GM12878 (cell line): ENCODE measurements around the gene DCAF8. TPM values are rescaled to one million over a fixed set of nuclear protein-coding genes. Genes with fewer than 3 reads are reported as not detected.
A peak's percentile ranks its signal among the peaks of the same experiment; 100 is the strongest.

Source experiments
- ATAC-seq: fragments of 200-7000 bp; cut with Tn5 transposase; 3 replicates; pipeline ENCODE4 v1.9.1; 2020; ENCODE audit warnings: mild to moderate bottlenecking, moderate library complexity
- BruUV-seq: library from RNA; stranded (reverse); fragments of 400-500 nt; replicated peaks from 2 replicates; lab custom pipeline; 2021; lab: Mats Ljungman, UMichigan
- CTCF ChIA-PET: fragments of 300-600 bp; sonication (Branson Sonifier 250); formaldehyde crosslinking; extraction: SDS; loops from one replicate; lab custom pipeline; 2021; ENCODE audit warnings: inconsistent platforms; lab: Yijun Ruan, JAX
- POLR2A ChIA-PET: fragments of 350-600 bp; formaldehyde crosslinking; extraction: SDS; loops from one replicate; lab custom pipeline; 2021; ENCODE audit warnings: inconsistent platforms; lab: Charles Lee
- RAD21 ChIA-PET: fragments of 300-600 bp; sonication (Branson Sonifier 250); formaldehyde crosslinking; loops from one replicate; lab custom pipeline; 2023; ENCODE audit warnings: antibody characterized with exemption; ENCODE audit not compliant: unreplicated experiment; lab: Charles Lee
- SMC1A ChIA-PET: fragments of 300-600 bp; sonication (Branson Sonifier 250); formaldehyde crosslinking; loops from one replicate; lab custom pipeline; 2023; ENCODE audit not compliant: unreplicated experiment, uncharacterized antibody; lab: Charles Lee
- DNase-seq: peaks from one replicate; pipeline ENCODE4 v3.0.0-alpha.2; 2011; ENCODE audit warnings: low read depth, low spot score
- FAIRE-seq: peaks from 3 replicates; lab custom pipeline; 2011; peaks lifted over from hg19 to GRCh38; lab: Jason Lieb, UNC
- H2AFZ ChIP-seq: 2 replicates; pipeline ENCODE4 v1.6.0; 2011; ENCODE audit warnings: low read depth, low read length, control low read depth; ENCODE audit not compliant: control insufficient read depth
- H3K27ac ChIP-seq: 2 replicates; pipeline ENCODE4 v1.5.1; 2011; ENCODE audit warnings: control low read depth; ENCODE audit not compliant: control insufficient read depth, insufficient read depth
- H3K27me3 ChIP-seq, 2 experiments: replicated peaks in 1 of 2; 2 replicates each; pipeline versions ENCODE4 v1.6.0 to v1.6.1; 2011; ENCODE audit warnings: low read length in 1 of 2; ENCODE audit not compliant: control insufficient read depth in 2 of 2, insufficient read depth in 2 of 2
- H3K36me3 ChIP-seq, 2 experiments: 2 replicates each; pipeline ENCODE4 v1.5.1; 2011; ENCODE audit warnings: low read length in 1 of 2; ENCODE audit not compliant: control insufficient read depth in 2 of 2, insufficient read depth in 2 of 2
- H3K4me1 ChIP-seq: 2 replicates; pipeline ENCODE4 v1.6.1; 2011; ENCODE audit warnings: mild to moderate bottlenecking, low read length, moderate library complexity, mixed read lengths; ENCODE audit not compliant: control insufficient read depth, insufficient read depth
- H3K4me2 ChIP-seq: 2 replicates; pipeline ENCODE4 v1.6.0; 2011; ENCODE audit warnings: control low read depth; ENCODE audit not compliant: control insufficient read depth, insufficient read depth
- H3K4me3 ChIP-seq: fragments of 200-600 bp; sonication (generic); 2 replicates; pipeline ENCODE4 v1.5.1; 2016
- H3K79me2 ChIP-seq: 2 replicates; pipeline ENCODE4 v1.6.0; 2011; ENCODE audit warnings: low read length; ENCODE audit not compliant: control insufficient read depth, insufficient read depth
- H3K9ac ChIP-seq: 2 replicates; pipeline ENCODE4 v1.8.0; 2011; ENCODE audit warnings: low read length, control low read depth, mixed read lengths; ENCODE audit not compliant: control insufficient read depth, insufficient read depth
- H3K9me3 ChIP-seq: replicated peaks from 3 replicates; pipeline ENCODE4 v1.5.1; 2011; ENCODE audit warnings: mild to moderate bottlenecking, low read length; ENCODE audit not compliant: control insufficient read depth, insufficient read depth
- H4K20me1 ChIP-seq: 2 replicates; pipeline ENCODE4 v1.6.0; 2011; ENCODE audit not compliant: control insufficient read depth, insufficient read depth
- ATF7 ChIP-seq: fragments of 450-650 bp; IDR thresholded peaks from 2 replicates; pipeline ENCODE4 v1.6.1; 2016; ENCODE audit warnings: low read depth, mild to moderate bottlenecking
- PAX8 ChIP-seq: fragments of 450-650 bp; IDR thresholded peaks from 2 replicates; pipeline ENCODE4 v1.6.1; 2017; ENCODE audit warnings: mild to moderate bottlenecking, moderate library complexity
- WGBS: methylation state at CpG from one replicate; pipeline ENCODE4 v1.1.6; 2016; ENCODE audit warnings: low lambda C conversion rate; ENCODE audit not compliant: insufficient replicate concordance, insufficient coverage; ENCODE audit errors: missing lambda C conversion rate; 5-methylcytosine and 5-hydroxymethylcytosine counted together
- in situ Hi-C: fragments of 300-500 bp; cut with MboI; formaldehyde crosslinking; loops from 9 replicates; pipeline ENCODE4 v1.14.3; 2018; ENCODE audit warnings: mixed read lengths
- intact Hi-C: fragments of 100-400 bp; cut with micrococcal nuclease; formaldehyde crosslinking; loops from one replicate; pipeline ENCODE4 v1.14.2; 2022; ENCODE audit not compliant: unreplicated experiment
- polyA plus RNA-seq, 11 experiments: library from polyadenylated mRNA; depleted of rRNA in 4 of 11; unstranded in 6 of 11; stranded (reverse) in 5 of 11; fragments of >200 nt; fragmentation: Nextera tagmentation in 4 of 11; fragmentation: Illumina TruSeq in 1 of 11; extraction: Ambion mirVana in 4 of 11; extraction: Trizol in 1 of 11; gene quantifications; 1 replicate in 1 of 11; 2 replicates in 10 of 11; pipeline versions ENCODE4 v1.2.1 to v1.2.3, GENCODE V29; 2011 to 2016; ENCODE audit warnings: inconsistent platforms in 2 of 11, missing spikeins in 2 of 11, low read depth in 1 of 11
- total RNA-seq, 4 experiments: library from RNA; depleted of rRNA in 3 of 4; stranded (reverse); fragments of >200 nt in 3 of 4; fragmentation: Illumina TruSeq in 1 of 4; extraction: Trizol in 1 of 4; gene quantifications; 2 replicates each; pipeline versions ENCODE4 v1.2.1 to v1.2.3, GENCODE V29; 2013 to 2021
- TF ChIP-seq, protein P1 (sequence below), 3 experiments: IDR thresholded peaks in 2 of 3; conservative IDR thresholded peaks in 1 of 3; 2 replicates each; pipeline ENCODE4 v1.5.1; 2011; ENCODE audit warnings: low read depth in 3 of 3, low read length in 3 of 3, mild to moderate bottlenecking in 3 of 3, control low read depth in 2 of 3, moderate library complexity in 2 of 3, inconsistent platforms in 1 of 3, mixed read lengths in 1 of 3; ENCODE audit not compliant: control insufficient read depth in 2 of 3, insufficient read depth in 1 of 3; ENCODE audit errors: extremely low read depth in 1 of 3

The DCAF8 gene
- total and polyA plus RNA-seq, 10 of the 15 experiments (the other 5 are each of a cell fraction or from before 2014, with no cell fraction given): 10.4 to 152 (median 84.6) TPM

DNA sequence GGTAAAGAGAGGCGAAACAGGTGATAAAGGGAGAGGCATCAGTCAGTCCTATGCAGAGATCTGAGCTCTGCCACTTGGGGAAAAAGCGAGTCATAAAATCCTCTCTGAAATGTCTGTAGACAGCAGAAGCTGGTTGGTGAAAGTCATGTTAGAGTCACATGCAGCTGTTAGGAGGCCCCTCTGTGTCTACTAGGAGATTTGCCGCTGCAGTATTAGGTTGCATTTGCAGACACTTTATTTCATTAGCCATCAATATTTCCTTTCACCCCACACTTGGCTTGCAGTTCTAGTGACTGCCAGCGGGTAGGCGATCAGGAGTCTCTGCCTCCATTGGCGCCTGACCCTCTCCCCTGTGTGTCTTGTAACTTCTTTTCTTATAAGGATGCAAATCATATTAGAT lies 94.8 kb downstream of the DCAF8 start:
- WGBS: 67% methylated on average over 6 of the region's 6 CpGs
- FAIRE-seq: no peak

More for the DNA sequence above, 94.8 kb downstream of the DCAF8 start:
- Histone ChIP-seq H3K79me2 (no peaks in the 10 kb centered on the region), H3K36me3 (no peaks in the 10 kb centered on the region), H3K27ac (no peak overlapping the region), H3K4me2 (no peak overlapping the region), H3K4me1 (peaks cover 22% of the 10 kb centered on the region), H3K4me3 (no peak overlapping the region), H3K9me3 (no peaks in the 10 kb centered on the region), H2AFZ (no peak overlapping the region), H3K27me3 (no peaks in the 10 kb centered on the region; a peak in 1 of 4 replicates), H3K9ac (no peak overlapping the region), H4K20me1 (no peaks in the 10 kb centered on the region)
- no peak for DNase-seq
- ATAC-seq: peak; percentile 29
- in situ Hi-C loops (no loop called here), intact Hi-C loops (no loop called here)
- CTCF ChIA-PET: interaction anchor here (0.7 to 3.5 kb wide), 4 partner anchors 56 to 84 kb away, joined by 3 to 25 read pairs (median 4); no protein-coding TSS in a partner anchor
- BruUV-seq: no TSS peak
- POLR2A ChIA-PET: interaction anchor here (1.0 kb wide), 1 partner anchor 98 kb away, joined by 3 read pairs; no protein-coding TSS in a partner anchor
- TF ChIP-seq, protein P1, sequence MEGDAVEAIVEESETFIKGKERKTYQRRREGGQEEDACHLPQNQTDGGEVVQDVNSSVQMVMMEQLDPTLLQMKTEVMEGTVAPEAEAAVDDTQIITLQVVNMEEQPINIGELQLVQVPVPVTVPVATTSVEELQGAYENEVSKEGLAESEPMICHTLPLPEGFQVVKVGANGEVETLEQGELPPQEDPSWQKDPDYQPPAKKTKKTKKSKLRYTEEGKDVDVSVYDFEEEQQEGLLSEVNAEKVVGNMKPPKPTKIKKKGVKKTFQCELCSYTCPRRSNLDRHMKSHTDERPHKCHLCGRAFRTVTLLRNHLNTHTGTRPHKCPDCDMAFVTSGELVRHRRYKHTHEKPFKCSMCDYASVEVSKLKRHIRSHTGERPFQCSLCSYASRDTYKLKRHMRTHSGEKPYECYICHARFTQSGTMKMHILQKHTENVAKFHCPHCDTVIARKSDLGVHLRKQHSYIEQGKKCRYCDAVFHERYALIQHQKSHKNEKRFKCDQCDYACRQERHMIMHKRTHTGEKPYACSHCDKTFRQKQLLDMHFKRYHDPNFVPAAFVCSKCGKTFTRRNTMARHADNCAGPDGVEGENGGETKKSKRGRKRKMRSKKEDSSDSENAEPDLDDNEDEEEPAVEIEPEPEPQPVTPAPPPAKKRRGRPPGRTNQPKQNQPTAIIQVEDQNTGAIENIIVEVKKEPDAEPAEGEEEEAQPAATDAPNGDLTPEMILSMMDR (IDR thresholded peaks at IDR 0.05 in 2 of 3, conservative IDR thresholded peaks at IDR 0.05 in 1 of 3; ENCODE audit: control insufficient read depth in 2 of 3, extremely low read depth in 1 of 3, insufficient read depth in 1 of 3, low read depth in 3 of 3, low read length in 3 of 3): peak in 2 of 3 experiments; percentile 11 to 22; a peak in 2 of 6 replicates
- TF ChIP-seq PAX8 (no peak), ATF7 (no peak)
- RAD21 ChIA-PET: interaction anchor here (0.7 to 3.6 kb wide), 5 partner anchors 32 to 1084 kb away, joined by 3 to 14 read pairs (median 3); no protein-coding TSS in a partner anchor
- SMC1A ChIA-PET: interaction anchor here (1.0 to 2.5 kb wide), 5 partner anchors 26 to 209 kb away, joined by 3 to 10 read pairs (median 5); no protein-coding TSS in a partner anchor
